OCI-LY3 (cell line): ENCODE results near the gene DYNLT5.
"Not testable (repeated sequence)": the region's sequence is repeated elsewhere in the genome, so short reads cannot be mapped to it uniquely, and the experiment has no call there.

Experiments used
- H2AFZ ChIP-seq: fragments of 200-600, 300-600 bp; shearing (Covaris generic); 2 replicates; pipeline ENCODE4 v1.6.0; 2014; ENCODE audit warnings: antibody characterized with exemption, low read depth, low read length
- H3K27ac ChIP-seq: fragments of 200-600, 300-600 bp; sonication (generic); 2 replicates; pipeline ENCODE4 v1.5.1; 2014; ENCODE audit warnings: mild to moderate bottlenecking, low read length, moderate library complexity, mixed read lengths
- H3K27me3 ChIP-seq: fragments of 200-600, 300-600 bp; sonication (generic); 2 replicates; pipeline ENCODE4 v1.6.1; 2014; ENCODE audit warnings: low read depth, low read length, mixed read lengths
- H3K36me3 ChIP-seq: fragments of 200-600, 300-600 bp; sonication (generic); replicated peaks from 2 replicates; pipeline ENCODE3; 2014; ENCODE audit warnings: low read depth, low read length, mixed read lengths
- H3K4me1 ChIP-seq: fragments of 300-600, 200-600 bp; sonication (generic); 2 replicates; pipeline ENCODE4 v1.6.1; 2014; ENCODE audit warnings: low read length, mixed read lengths
- H3K4me2 ChIP-seq: fragments of 200-600, 300-600 bp; sonication (generic); 2 replicates; pipeline ENCODE4 v1.6.1; 2014; ENCODE audit warnings: low read length, mixed read lengths
- H3K4me3 ChIP-seq: fragments of 300-600, 200-600 bp; sonication (generic); 2 replicates; pipeline ENCODE4 v1.5.1; 2014; ENCODE audit warnings: antibody characterized with exemption, mild to moderate bottlenecking, low read length, moderate library complexity
- H3K79me2 ChIP-seq: fragments of 300-600, 200-600 bp; shearing (Covaris generic); 2 replicates; pipeline ENCODE4 v1.6.1; 2014; ENCODE audit warnings: mild to moderate bottlenecking, low read length, mixed read lengths
- H3K9ac ChIP-seq: fragments of 300-600, 200-600 bp; shearing (Covaris generic); 2 replicates; pipeline ENCODE4 v1.6.0; 2014; ENCODE audit warnings: mild to moderate bottlenecking, low read length, moderate library complexity
- H3K9me3 ChIP-seq: fragments of 200-600, 300-600 bp; shearing (Covaris generic); 2 replicates; pipeline ENCODE4 v1.6.1; 2014; ENCODE audit warnings: low read length, mixed read lengths; ENCODE audit not compliant: insufficient read depth
- H4K20me1 ChIP-seq: fragments of 200-600, 300-600 bp; sonication (generic); 2 replicates; pipeline ENCODE4 v1.6.1; 2016; ENCODE audit warnings: low read length, mixed read lengths; ENCODE audit not compliant: insufficient read depth
- EZH2phosphoT487 ChIP-seq: fragments of 200-600 bp; shearing (Covaris generic); IDR thresholded peaks from 2 replicates; pipeline ENCODE4 v1.6.1; 2018; ENCODE audit warnings: antibody characterized with exemption, mixed run types, low read depth
- TF ChIP-seq, protein P1 (sequence below): fragments of 200-600, 300-600 bp; sonication (generic); IDR thresholded peaks from 2 replicates; pipeline ENCODE4 v1.5.1; 2014; ENCODE audit warnings: antibody characterized with exemption, low read length, low read depth

Gene DYNLT5

DNA sequence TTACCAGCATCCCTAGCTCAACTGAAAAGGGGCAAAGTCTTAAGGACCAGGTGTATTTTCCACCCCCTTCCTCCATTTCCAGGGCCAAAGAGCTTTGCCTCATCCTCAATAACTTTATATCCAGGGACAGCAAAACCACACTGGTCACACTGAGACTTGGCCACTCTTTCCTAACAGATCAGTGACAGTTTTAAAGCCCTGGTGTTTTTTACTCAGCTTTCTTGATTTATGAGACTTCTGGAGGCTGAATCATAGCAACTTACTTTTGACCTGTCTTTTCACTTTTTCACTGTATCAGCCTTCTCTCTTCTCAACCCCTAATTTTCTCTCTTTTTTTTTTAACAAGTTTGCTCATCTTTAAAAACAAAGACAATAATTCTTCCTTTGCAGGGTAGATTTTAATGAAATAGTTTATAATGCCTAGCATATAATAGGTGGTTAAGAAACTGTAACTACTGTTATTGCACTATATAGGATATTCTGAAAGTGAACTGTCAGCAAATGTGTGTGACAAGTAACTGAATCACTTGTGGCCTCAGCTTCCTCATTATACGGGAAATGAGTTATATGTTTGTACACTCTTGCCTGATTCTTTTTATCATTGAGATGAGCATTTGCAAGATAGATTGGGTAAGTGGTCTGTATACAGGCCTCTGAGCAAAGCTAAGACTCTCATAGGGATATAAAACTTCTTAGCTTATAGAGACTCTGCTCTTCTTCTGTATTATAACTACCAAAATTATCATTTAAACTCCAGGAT, 19.7 kb upstream of the DYNLT5 start:
- H2AFZ ChIP-seq = no peak overlapping the region
- H3K36me3 ChIP-seq = no peaks in the 10 kb centered on the region
- H3K4me3 ChIP-seq = no peak overlapping the region
- no peaks in the 10 kb centered on the region for H3K9me3 ChIP-seq
- no peaks in the 10 kb centered on the region for H3K27me3 ChIP-seq
- H3K27ac ChIP-seq = no peak overlapping the region
- no peak overlapping the region for H3K9ac ChIP-seq
- H3K79me2 ChIP-seq = no peaks in the 10 kb centered on the region
- no peaks in the 10 kb centered on the region for H4K20me1 ChIP-seq
- TF ChIP-seq EZH2phosphoT487 = no peak
- no peak overlapping the region for H3K4me2 ChIP-seq
- H3K4me1 ChIP-seq = peaks cover 4% of the 10 kb centered on the region; the same call in 1 of the 2 replicates

DNA sequence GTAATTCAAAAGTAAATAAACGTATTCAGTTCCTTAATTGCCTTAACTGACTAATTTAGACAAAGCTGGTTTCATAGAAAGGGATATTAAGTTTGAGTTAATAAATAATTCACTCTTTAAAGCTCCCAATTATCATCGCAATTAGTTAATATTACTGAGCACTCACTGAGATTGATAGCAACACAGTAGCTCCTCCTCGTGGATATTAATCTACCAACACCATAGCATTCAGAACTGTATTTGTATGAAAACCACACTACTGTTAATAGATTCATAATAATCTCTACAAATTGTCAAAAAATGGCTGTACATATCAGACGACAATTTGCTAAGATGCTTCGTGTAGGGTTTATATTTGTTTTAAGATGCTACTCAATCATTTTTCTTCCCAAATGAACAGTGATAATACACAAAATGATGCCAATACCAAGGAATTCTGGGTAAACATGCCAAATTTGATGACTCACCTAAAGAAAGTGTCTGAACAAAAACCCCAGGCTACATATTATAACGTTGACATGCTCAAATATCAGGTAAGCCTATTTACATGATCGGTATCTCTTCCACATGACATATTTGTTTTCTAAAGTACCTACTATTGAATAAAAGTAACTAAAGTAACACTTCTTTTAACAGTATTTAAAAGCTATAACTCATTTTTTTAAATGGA, 18.8 kb upstream of the DYNLT5 start:
- Histone ChIP-seq H2AFZ (peak overlapping the region; percentile 95), H3K4me3 (peak overlapping the region; percentile 42; the same call in 1 of the 2 replicates), H4K20me1 (no peaks in the 10 kb centered on the region), H3K4me2 (peak overlapping the region; percentile 53), H3K27me3 (no peaks in the 10 kb centered on the region), H3K79me2 (no peaks in the 10 kb centered on the region), H3K27ac (no peak overlapping the region), H3K4me1 (peaks cover 4% of the 10 kb centered on the region; the same call in 1 of the 2 replicates), H3K36me3 (no peaks in the 10 kb centered on the region), H3K9me3 (no peaks in the 10 kb centered on the region), H3K9ac (0 out of 2 replicates have a peak overlapping the region, but pooled peaks have one; percentile 3)
- TF ChIP-seq, protein P1, sequence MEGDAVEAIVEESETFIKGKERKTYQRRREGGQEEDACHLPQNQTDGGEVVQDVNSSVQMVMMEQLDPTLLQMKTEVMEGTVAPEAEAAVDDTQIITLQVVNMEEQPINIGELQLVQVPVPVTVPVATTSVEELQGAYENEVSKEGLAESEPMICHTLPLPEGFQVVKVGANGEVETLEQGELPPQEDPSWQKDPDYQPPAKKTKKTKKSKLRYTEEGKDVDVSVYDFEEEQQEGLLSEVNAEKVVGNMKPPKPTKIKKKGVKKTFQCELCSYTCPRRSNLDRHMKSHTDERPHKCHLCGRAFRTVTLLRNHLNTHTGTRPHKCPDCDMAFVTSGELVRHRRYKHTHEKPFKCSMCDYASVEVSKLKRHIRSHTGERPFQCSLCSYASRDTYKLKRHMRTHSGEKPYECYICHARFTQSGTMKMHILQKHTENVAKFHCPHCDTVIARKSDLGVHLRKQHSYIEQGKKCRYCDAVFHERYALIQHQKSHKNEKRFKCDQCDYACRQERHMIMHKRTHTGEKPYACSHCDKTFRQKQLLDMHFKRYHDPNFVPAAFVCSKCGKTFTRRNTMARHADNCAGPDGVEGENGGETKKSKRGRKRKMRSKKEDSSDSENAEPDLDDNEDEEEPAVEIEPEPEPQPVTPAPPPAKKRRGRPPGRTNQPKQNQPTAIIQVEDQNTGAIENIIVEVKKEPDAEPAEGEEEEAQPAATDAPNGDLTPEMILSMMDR = peak; percentile 51
- TF ChIP-seq EZH2phosphoT487 = no peak

DNA sequence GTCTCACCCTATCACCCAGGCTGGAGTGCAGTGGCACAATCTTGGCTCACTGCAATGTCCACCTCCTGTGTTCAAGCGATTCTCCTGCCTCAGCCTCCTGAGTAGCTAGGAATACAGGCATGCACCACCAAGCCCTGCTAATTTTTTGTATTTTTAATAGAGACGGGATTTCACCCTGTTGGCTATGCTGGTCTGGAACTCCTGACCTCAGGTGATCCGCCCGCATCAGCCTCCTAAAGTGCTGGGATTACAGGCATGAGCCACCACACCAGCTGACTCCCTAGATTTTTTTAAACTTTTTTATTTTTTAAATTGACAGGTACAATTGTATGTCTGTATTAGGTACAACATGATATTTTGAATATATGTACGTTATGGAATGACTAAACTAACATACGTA, 17.7 kb upstream of the DYNLT5 start:
- H3K9me3 ChIP-seq, H2AFZ ChIP-seq: not testable (repeated sequence)

DNA sequence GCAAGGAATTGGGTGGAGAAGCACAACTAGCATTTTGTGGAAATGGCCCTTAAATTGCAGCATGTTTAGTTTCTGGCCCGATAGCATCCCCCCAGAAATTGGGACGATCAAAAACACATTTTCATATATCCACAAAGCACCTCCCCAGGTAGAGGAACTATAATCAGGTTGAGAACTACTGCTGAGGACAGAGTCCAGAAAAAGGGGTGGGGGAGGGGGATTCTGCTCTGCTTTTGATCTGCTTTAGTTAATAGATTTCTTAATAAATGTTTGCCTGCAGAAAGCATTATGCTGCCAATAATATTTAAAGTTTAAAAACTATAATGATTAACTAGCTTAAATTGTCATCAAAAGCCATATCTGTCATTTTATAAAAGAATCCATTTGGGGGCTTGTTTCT, 14.4 kb upstream of the DYNLT5 start:
- no peaks in the 10 kb centered on the region for H3K79me2 ChIP-seq
- H3K9ac ChIP-seq = no peak overlapping the region
- no peaks in the 10 kb centered on the region for H4K20me1 ChIP-seq
- peaks cover 4% of the 10 kb centered on the region; the same call in 1 of the 2 replicates for H3K4me1 ChIP-seq
- H2AFZ ChIP-seq = no peak overlapping the region
- H3K36me3 ChIP-seq = no peaks in the 10 kb centered on the region
- H3K27me3 ChIP-seq = no peaks in the 10 kb centered on the region
- no peaks in the 10 kb centered on the region for H3K9me3 ChIP-seq
- no peak overlapping the region for H3K4me3 ChIP-seq
- TF ChIP-seq EZH2phosphoT487 = no peak
- TF ChIP-seq, protein P1 = no peak
- H3K27ac ChIP-seq = no peak overlapping the region
- H3K4me2 ChIP-seq = no peak overlapping the region

More for the DNA sequence above, 17.7 kb upstream of the DYNLT5 start:
- not testable (repeated sequence) for H3K36me3 ChIP-seq, H3K4me1 ChIP-seq, H3K4me2 ChIP-seq, H3K9ac ChIP-seq, H3K79me2 ChIP-seq, H3K27ac ChIP-seq, H3K27me3 ChIP-seq, H3K4me3 ChIP-seq, H4K20me1 ChIP-seq
